GM12878 (cell line): Measurements from ENCODE around the gene MRPL42. TPM values are rescaled to one million over a fixed set of nuclear protein-coding genes. Genes with fewer than 3 reads are reported as not detected.

Experiments used
- ATAC-seq: fragments of 200-7000 bp; cut with Tn5 transposase; 3 replicates; pipeline ENCODE4 v1.9.1; 2020; ENCODE audit warnings: mild to moderate bottlenecking, moderate library complexity
- BruUV-seq: library from RNA; stranded (reverse); fragments of 400-500 nt; replicated peaks from 2 replicates; lab custom pipeline; 2021; lab: Mats Ljungman, UMichigan
- CTCF ChIA-PET: fragments of 300-600 bp; sonication (Branson Sonifier 250); formaldehyde crosslinking; extraction: SDS; loops from one replicate; lab custom pipeline; 2021; ENCODE audit warnings: inconsistent platforms; lab: Yijun Ruan, JAX
- POLR2A ChIA-PET: fragments of 350-600 bp; formaldehyde crosslinking; extraction: SDS; loops from one replicate; lab custom pipeline; 2021; ENCODE audit warnings: inconsistent platforms; lab: Charles Lee
- RAD21 ChIA-PET: fragments of 300-600 bp; sonication (Branson Sonifier 250); formaldehyde crosslinking; loops from one replicate; lab custom pipeline; 2023; ENCODE audit warnings: antibody characterized with exemption; ENCODE audit not compliant: unreplicated experiment; lab: Charles Lee
- SMC1A ChIA-PET: fragments of 300-600 bp; sonication (Branson Sonifier 250); formaldehyde crosslinking; loops from one replicate; lab custom pipeline; 2023; ENCODE audit not compliant: unreplicated experiment, uncharacterized antibody; lab: Charles Lee
- DNase-seq: peaks from one replicate; pipeline ENCODE4 v3.0.0-alpha.2; 2011; ENCODE audit warnings: low read depth, low spot score
- FAIRE-seq: peaks from 3 replicates; lab custom pipeline; 2011; peaks lifted over from hg19 to GRCh38; lab: Jason Lieb, UNC
- H2AFZ ChIP-seq: 2 replicates; pipeline ENCODE4 v1.6.0; 2011; ENCODE audit warnings: low read depth, low read length, control low read depth; ENCODE audit not compliant: control insufficient read depth
- H3K27ac ChIP-seq: 2 replicates; pipeline ENCODE4 v1.5.1; 2011; ENCODE audit warnings: control low read depth; ENCODE audit not compliant: control insufficient read depth, insufficient read depth
- H3K27me3 ChIP-seq, 2 experiments: replicated peaks in 1 of 2; 2 replicates each; pipeline versions ENCODE4 v1.6.0 to v1.6.1; 2011; ENCODE audit warnings: low read length in 1 of 2; ENCODE audit not compliant: control insufficient read depth in 2 of 2, insufficient read depth in 2 of 2
- H3K36me3 ChIP-seq, 2 experiments: 2 replicates each; pipeline ENCODE4 v1.5.1; 2011; ENCODE audit warnings: low read length in 1 of 2; ENCODE audit not compliant: control insufficient read depth in 2 of 2, insufficient read depth in 2 of 2
- H3K4me1 ChIP-seq: 2 replicates; pipeline ENCODE4 v1.6.1; 2011; ENCODE audit warnings: mild to moderate bottlenecking, low read length, moderate library complexity, mixed read lengths; ENCODE audit not compliant: control insufficient read depth, insufficient read depth
- H3K4me2 ChIP-seq: 2 replicates; pipeline ENCODE4 v1.6.0; 2011; ENCODE audit warnings: control low read depth; ENCODE audit not compliant: control insufficient read depth, insufficient read depth
- H3K4me3 ChIP-seq: fragments of 200-600 bp; sonication (generic); 2 replicates; pipeline ENCODE4 v1.5.1; 2016
- H3K79me2 ChIP-seq: 2 replicates; pipeline ENCODE4 v1.6.0; 2011; ENCODE audit warnings: low read length; ENCODE audit not compliant: control insufficient read depth, insufficient read depth
- H3K9ac ChIP-seq: 2 replicates; pipeline ENCODE4 v1.8.0; 2011; ENCODE audit warnings: low read length, control low read depth, mixed read lengths; ENCODE audit not compliant: control insufficient read depth, insufficient read depth
- H3K9me3 ChIP-seq: replicated peaks from 3 replicates; pipeline ENCODE4 v1.5.1; 2011; ENCODE audit warnings: mild to moderate bottlenecking, low read length; ENCODE audit not compliant: control insufficient read depth, insufficient read depth
- H4K20me1 ChIP-seq: 2 replicates; pipeline ENCODE4 v1.6.0; 2011; ENCODE audit not compliant: control insufficient read depth, insufficient read depth
- ATF7 ChIP-seq: fragments of 450-650 bp; IDR thresholded peaks from 2 replicates; pipeline ENCODE4 v1.6.1; 2016; ENCODE audit warnings: low read depth, mild to moderate bottlenecking
- BACH1 ChIP-seq: fragments of 450-650 bp; IDR thresholded peaks from 2 replicates; pipeline ENCODE4 v1.6.1; 2017; ENCODE audit warnings: mild to moderate bottlenecking, borderline replicate concordance
- CBX3 ChIP-seq: fragments of 200-600 bp; sonication (generic); IDR thresholded peaks from 2 replicates; pipeline ENCODE4 v1.6.1; 2016; ENCODE audit warnings: low read depth, borderline replicate concordance
- CEBPB ChIP-seq, 2 experiments: fragments of 150-350 bp in 1 of 2; IDR thresholded peaks; 2 replicates each; pipeline ENCODE4 v1.6.1; 2012 to 2014; ENCODE audit warnings: low read depth in 2 of 2, low read length in 2 of 2, borderline replicate concordance in 1 of 2, inconsistent platforms in 1 of 2
- ETV6 ChIP-seq, 2 experiments: fragments of 450-650 bp in 1 of 2; IDR thresholded peaks in 1 of 2; conservative IDR thresholded peaks in 1 of 2; 2 replicates each; pipeline ENCODE4 v1.6.1; 2014; ENCODE audit warnings: antibody characterized with exemption in 1 of 2, borderline replicate concordance in 1 of 2, low read depth in 1 of 2, mild to moderate bottlenecking in 1 of 2, moderate library complexity in 1 of 2
- IKZF2 ChIP-seq, 2 experiments: fragments of 450-650 bp; IDR thresholded peaks; 2 replicates each; pipeline ENCODE4 v1.6.1; 2017; ENCODE audit warnings: mild to moderate bottlenecking in 2 of 2, moderate library complexity in 2 of 2
- MTA2 ChIP-seq: fragments of 450-650 bp; IDR thresholded peaks from 2 replicates; pipeline ENCODE4 v1.6.1; 2016; ENCODE audit warnings: low read depth, mild to moderate bottlenecking, moderate library complexity
- NRF1 ChIP-seq: conservative IDR thresholded peaks from 2 replicates; pipeline ENCODE4 v1.6.1; 2011; ENCODE audit warnings: mild to moderate bottlenecking, low read depth, low read length, improper control_type of control experiment
- POU2F2 ChIP-seq: IDR thresholded peaks from 3 replicates; pipeline ENCODE4 v1.6.1; 2011; ENCODE audit warnings: low read depth, mild to moderate bottlenecking, low read length, borderline replicate concordance
- SMC3 ChIP-seq: IDR thresholded peaks from 2 replicates; pipeline ENCODE4 v1.6.1; 2011; ENCODE audit warnings: low read length, improper control_type of control experiment, borderline replicate concordance
- TBL1XR1 ChIP-seq: IDR thresholded peaks from 2 replicates; pipeline ENCODE4 v1.6.1; 2012; ENCODE audit warnings: low read depth, low read length, improper control_type of control experiment
- WGBS: methylation state at CpG from one replicate; pipeline ENCODE4 v1.1.6; 2016; ENCODE audit warnings: low lambda C conversion rate; ENCODE audit not compliant: insufficient replicate concordance, insufficient coverage; ENCODE audit errors: missing lambda C conversion rate; 5-methylcytosine and 5-hydroxymethylcytosine counted together
- in situ Hi-C: fragments of 300-500 bp; cut with MboI; formaldehyde crosslinking; loops from 9 replicates; pipeline ENCODE4 v1.14.3; 2018; ENCODE audit warnings: mixed read lengths
- intact Hi-C: fragments of 100-400 bp; cut with micrococcal nuclease; formaldehyde crosslinking; loops from one replicate; pipeline ENCODE4 v1.14.2; 2022; ENCODE audit not compliant: unreplicated experiment
- polyA plus RNA-seq, 11 experiments: library from polyadenylated mRNA; depleted of rRNA in 4 of 11; unstranded in 6 of 11; stranded (reverse) in 5 of 11; fragments of >200 nt; fragmentation: Nextera tagmentation in 4 of 11; fragmentation: Illumina TruSeq in 1 of 11; extraction: Ambion mirVana in 4 of 11; extraction: Trizol in 1 of 11; gene quantifications; 1 replicate in 1 of 11; 2 replicates in 10 of 11; pipeline versions ENCODE4 v1.2.1 to v1.2.3, GENCODE V29; 2011 to 2016; ENCODE audit warnings: inconsistent platforms in 2 of 11, missing spikeins in 2 of 11, low read depth in 1 of 11
- total RNA-seq, 4 experiments: library from RNA; depleted of rRNA in 3 of 4; stranded (reverse); fragments of >200 nt in 3 of 4; fragmentation: Illumina TruSeq in 1 of 4; extraction: Trizol in 1 of 4; gene quantifications; 2 replicates each; pipeline versions ENCODE4 v1.2.1 to v1.2.3, GENCODE V29; 2013 to 2021
- TF ChIP-seq, protein P1 (sequence below): fragments of 450-650 bp; formaldehyde crosslinking; IDR thresholded peaks from 2 replicates; pipeline ENCODE4 v1.4.0; 2020; ENCODE audit warnings: mild to moderate bottlenecking, moderate library complexity

MRPL42 gene
- total and polyA plus RNA-seq, 10 of the 15 experiments (the other 5 are each of a cell fraction or from before 2014, with no cell fraction given) = 65.1 to 427 (median 126) TPM

DNA sequence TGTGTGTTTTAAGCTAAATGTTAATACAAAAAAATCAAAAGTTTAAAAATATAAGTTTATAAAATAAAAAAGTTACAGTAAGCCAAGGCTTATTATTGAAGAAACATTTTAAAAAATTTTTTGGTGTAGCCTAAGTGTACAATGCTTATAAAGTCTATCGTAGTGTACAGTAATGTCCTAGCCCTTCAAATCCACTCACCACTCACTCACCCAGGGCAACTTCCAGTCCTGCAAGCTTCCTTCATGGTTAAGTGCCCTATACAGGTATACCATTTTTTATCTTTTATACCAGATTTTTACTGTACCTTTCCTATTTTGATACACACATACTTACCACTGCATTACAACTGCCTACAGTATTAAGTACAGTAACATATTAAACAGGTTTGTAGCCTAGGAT, 37.5 kb upstream of the MRPL42 start:
- no peak for ATAC-seq
- no TSS peak for BruUV-seq
- Histone ChIP-seq H3K27ac (no peak overlapping the region), H3K4me1 (peaks cover 62% of the 10 kb centered on the region), H3K9me3 (no peaks in the 10 kb centered on the region; the same call in 2 of the 3 replicates)
- 52% methylated on average over 1 of the region's 1 CpG for WGBS
- TF ChIP-seq MTA2 = no peak
- TF ChIP-seq NRF1 = no peak
- TF ChIP-seq POU2F2 = no peak
- no peak for TF ChIP-seq TBL1XR1
- TF ChIP-seq CEBPB (IDR thresholded peaks at IDR 0.05; ENCODE audit: borderline replicate concordance in 1 of 2, low read depth in 2 of 2, low read length in 2 of 2) = no peak
- TF ChIP-seq, all 136 proteins: peak for 0
- intact Hi-C loops = no loop called here
- DNase-seq (no peak), FAIRE-seq (no peak)
- H3K4me2 ChIP-seq = peak overlapping the region; percentile 38; the same call in 1 of the 2 replicates
- peaks cover 96% of the 10 kb centered on the region for H3K79me2 ChIP-seq
- no peaks in the 10 kb centered on the region; the same call in 1 of the 2 replicates for H4K20me1 ChIP-seq
- H3K4me3 ChIP-seq = no peak overlapping the region
- in situ Hi-C loops = no loop called here
- ChIA-PET SMC1A (interaction anchor here (0.6 to 1.4 kb wide), 6 partner anchors 8 to 1165 kb away, joined by 3 to 20 read pairs (median 4); no protein-coding TSS in a partner anchor), RAD21 (interaction anchor here (0.7 to 2.8 kb wide), 3 partner anchors 9 to 431 kb away, joined by 3 to 28 read pairs (median 4); no protein-coding TSS in a partner anchor), CTCF (interaction anchor here (0.6 to 2.5 kb wide), 5 partner anchors 8 to 139 kb away, joined by 3 to 36 read pairs (median 6); partner anchors contain the start of genes MRPL42 and UBE2N), POLR2A (interaction anchor here (0.6 to 0.8 kb wide), 7 partner anchors 10 to 1360 kb away, joined by 3 to 5 read pairs (median 3); no protein-coding TSS in a partner anchor)
- no peak overlapping the region for H2AFZ ChIP-seq
- no peaks in the 10 kb centered on the region for H3K27me3 ChIP-seq
- no peak overlapping the region for H3K9ac ChIP-seq
- no peaks in the 10 kb centered on the region for H3K36me3 ChIP-seq

DNA sequence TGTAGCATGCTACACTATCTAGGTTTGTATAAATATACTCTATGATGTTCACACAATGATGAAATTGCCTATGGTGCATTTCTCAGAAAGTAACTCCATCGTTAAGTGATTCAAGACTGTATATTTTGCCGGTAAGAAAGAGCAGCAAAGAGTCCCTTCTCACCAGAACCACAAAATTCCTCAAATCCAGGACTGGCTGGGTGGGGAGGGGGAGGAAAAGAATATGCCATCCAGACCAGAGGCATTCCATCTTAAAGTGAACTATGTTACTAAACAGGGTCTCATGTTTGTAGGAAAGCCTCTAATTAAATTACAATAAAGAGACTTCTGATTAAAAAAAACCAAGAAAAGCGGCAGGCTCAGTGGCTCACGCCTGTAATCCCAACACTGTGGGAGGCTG, 37.0 kb upstream of the MRPL42 start:
- no peak overlapping the region for H3K27ac ChIP-seq
- POLR2A ChIA-PET = interaction anchor here (0.6 to 0.8 kb wide), 3 partner anchors 12 to 47 kb away, joined by 3 to 5 read pairs (median 3); no protein-coding TSS in a partner anchor
- CTCF ChIA-PET = interaction anchor here (2.5 to 9.6 kb wide), 2 partner anchors 7 to 10 kb away, joined by 36 to 163 read pairs; no protein-coding TSS in a partner anchor
- DNase-seq = no peak
- no peaks in the 10 kb centered on the region for H3K36me3 ChIP-seq
- H3K27me3 ChIP-seq = no peaks in the 10 kb centered on the region
- H3K79me2 ChIP-seq = peaks cover 96% of the 10 kb centered on the region
- ATAC-seq = no peak
- in situ Hi-C loops (no loop called here), intact Hi-C loops (no loop called here)
- no peak overlapping the region for H2AFZ ChIP-seq
- BruUV-seq = no TSS peak
- no peak for FAIRE-seq
- H3K4me1 ChIP-seq = peaks cover 62% of the 10 kb centered on the region
- H4K20me1 ChIP-seq = no peaks in the 10 kb centered on the region; the same call in 1 of the 2 replicates
- peak overlapping the region; percentile 38 for H3K4me2 ChIP-seq
- no peak overlapping the region for H3K9ac ChIP-seq
- no peak overlapping the region for H3K4me3 ChIP-seq
- no peaks in the 10 kb centered on the region; the same call in 2 of the 3 replicates for H3K9me3 ChIP-seq
- 50% methylated on average over 4 of the region's 4 CpGs for WGBS
- RAD21 ChIA-PET = interaction anchor here (1.1 to 2.8 kb wide), 2 partner anchors 8 to 10 kb away, joined by 4 to 28 read pairs; no protein-coding TSS in a partner anchor
- SMC1A ChIA-PET = interaction anchor here (1.2 to 3.3 kb wide), 3 partner anchors 8 to 10 kb away, joined by 8 to 48 read pairs (median 20); no protein-coding TSS in a partner anchor
- TF ChIP-seq IKZF2 (IDR thresholded peaks at IDR 0.05) (no peak), CBX3 (no peak), POU2F2 (no peak), BACH1 (no peak), ETV6 (conservative IDR thresholded peaks at IDR 0.05 in 1 of 2, IDR thresholded peaks at IDR 0.05 in 1 of 2; ENCODE audit: borderline replicate concordance in 1 of 2, low read depth in 1 of 2) (no peak), SMC3 (no peak), ATF7 (no peak)
- TF ChIP-seq, protein P1, sequence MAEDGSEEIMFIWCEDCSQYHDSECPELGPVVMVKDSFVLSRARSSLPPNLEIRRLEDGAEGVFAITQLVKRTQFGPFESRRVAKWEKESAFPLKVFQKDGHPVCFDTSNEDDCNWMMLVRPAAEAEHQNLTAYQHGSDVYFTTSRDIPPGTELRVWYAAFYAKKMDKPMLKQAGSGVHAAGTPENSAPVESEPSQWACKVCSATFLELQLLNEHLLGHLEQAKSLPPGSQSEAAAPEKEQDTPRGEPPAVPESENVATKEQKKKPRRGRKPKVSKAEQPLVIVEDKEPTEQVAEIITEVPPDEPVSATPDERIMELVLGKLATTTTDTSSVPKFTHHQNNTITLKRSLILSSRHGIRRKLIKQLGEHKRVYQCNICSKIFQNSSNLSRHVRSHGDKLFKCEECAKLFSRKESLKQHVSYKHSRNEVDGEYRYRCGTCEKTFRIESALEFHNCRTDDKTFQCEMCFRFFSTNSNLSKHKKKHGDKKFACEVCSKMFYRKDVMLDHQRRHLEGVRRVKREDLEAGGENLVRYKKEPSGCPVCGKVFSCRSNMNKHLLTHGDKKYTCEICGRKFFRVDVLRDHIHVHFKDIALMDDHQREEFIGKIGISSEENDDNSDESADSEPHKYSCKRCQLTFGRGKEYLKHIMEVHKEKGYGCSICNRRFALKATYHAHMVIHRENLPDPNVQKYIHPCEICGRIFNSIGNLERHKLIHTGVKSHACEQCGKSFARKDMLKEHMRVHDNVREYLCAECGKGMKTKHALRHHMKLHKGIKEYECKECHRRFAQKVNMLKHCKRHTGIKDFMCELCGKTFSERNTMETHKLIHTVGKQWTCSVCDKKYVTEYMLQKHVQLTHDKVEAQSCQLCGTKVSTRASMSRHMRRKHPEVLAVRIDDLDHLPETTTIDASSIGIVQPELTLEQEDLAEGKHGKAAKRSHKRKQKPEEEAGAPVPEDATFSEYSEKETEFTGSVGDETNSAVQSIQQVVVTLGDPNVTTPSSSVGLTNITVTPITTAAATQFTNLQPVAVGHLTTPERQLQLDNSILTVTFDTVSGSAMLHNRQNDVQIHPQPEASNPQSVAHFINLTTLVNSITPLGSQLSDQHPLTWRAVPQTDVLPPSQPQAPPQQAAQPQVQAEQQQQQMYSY (CRISPR knock-in tag) = no peak
